Hypothalamus (tissue), 51 donors: Measurements from ENCODE around the gene SMIM11.
A peak's percentile ranks its signal among the peaks of the same experiment; 100 is the strongest.
"Not testable (repeated sequence)": the region's sequence is repeated elsewhere in the genome, so short reads cannot be mapped to it uniquely, and the experiment has no call there.

Source experiments
- DNase-seq, 51 donors: peaks; one replicate each; lab custom pipeline; 2025; lab: John Stamatoyannopoulos, UW

Gene SMIM11

DNA sequence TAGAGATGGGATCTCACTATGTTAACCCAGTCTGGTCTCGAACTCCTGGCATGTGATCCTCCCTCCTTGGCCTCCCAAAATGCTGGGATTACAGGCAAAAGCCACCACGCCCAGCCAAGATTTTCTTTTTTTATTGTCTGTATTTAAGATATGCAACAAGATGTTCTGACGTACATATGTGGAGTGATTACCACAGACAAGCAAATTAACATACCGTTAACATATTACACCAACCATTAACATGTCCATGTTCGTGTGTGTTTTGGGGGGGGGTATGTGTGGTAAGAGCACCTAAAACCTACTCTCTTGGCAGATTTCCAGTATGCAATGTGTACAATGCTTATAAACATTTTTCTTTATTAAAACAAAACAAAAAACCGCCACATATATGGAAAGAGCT is 22.1 kb upstream of the SMIM11 start:
- no peak for DNase-seq

DNA sequence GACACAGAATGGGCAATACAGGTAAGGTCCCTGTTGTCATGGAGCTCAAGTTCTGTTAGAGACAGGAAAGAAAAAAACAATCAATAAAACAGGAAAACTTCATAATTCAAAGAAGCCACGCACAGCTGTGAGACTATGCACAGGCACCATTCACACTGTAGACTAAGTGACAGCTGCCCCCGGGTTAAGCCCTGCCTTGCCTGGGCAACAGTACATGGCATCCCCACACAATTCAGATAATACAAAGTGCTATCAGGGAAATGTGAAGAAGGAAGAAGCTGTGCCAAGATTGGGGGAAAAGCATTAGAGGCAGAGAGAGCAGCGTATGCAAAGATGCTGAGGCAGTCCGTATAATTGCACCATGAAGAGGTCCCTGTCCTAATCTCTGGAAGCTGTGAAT is 20.5 kb upstream of the SMIM11 start:
- DNase-seq: no peak

GRCh38 chr21:34355570-34355969 is 19.7 kb upstream of the SMIM11 start:
- DNase-seq: no peak

GRCh38 chr21:34357889-34358288 is 17.4 kb upstream of the SMIM11 start:
- no peak for DNase-seq

DNA sequence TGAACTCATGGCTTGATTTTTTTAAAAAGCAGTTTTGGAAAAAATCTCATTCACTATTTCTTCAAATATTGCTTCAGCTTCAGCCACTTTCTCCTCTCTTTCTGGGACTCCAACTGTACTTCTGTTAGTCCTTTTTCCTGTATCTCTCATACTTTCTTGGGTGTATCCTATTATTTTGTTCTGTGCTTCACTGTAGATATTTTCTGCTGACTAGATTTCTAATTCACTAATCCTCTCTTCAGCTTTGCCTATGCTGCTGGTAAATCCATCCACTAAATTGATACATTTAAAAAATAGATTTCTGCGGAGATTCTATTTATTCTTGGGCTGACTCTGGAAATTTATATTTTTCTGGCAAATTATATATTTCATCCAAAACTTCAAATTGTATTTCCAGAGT is 16.4 kb upstream of the SMIM11 start:
- no peak for DNase-seq

DNA sequence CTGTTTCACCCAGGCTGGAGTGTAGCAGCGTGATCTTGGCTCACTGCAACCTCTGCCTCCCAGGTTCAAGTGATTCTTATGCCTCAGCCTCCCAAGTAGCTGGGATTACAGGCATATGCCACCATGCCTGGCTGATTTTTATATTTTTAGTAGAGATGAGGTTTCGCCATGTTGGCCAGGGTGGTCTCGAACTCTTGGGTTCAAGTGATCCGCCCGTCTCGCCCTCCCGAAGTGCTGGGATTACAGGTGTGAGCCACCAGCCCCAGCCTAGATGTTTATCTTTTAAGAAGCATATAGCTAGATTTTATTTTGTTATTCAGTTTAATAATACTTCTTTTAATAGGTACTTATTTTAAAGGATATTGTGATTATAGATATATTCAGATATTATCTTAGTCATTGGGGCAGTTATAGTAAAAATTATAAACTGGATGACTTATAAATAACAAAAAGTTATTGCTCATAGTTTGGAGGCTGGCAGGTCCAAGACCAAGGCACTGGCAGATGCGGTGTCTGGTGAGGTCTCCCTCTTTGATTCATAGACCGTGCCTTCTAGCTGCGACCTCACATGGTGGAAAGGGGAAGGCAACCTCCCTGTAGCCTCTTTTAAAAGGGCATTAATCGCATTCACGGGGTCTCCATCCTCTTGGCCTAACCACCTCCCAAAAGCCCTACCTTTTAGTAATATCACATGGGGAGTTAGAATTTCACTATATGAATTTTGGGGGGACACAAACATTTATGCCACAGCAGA is 14.6 kb upstream of the SMIM11 start:
- DNase-seq: no peak

- DNase-seq: no peak
Observed at GRCh38 chr21:34362136-34362444, 13.2 kb upstream of the SMIM11 start.

DNA sequence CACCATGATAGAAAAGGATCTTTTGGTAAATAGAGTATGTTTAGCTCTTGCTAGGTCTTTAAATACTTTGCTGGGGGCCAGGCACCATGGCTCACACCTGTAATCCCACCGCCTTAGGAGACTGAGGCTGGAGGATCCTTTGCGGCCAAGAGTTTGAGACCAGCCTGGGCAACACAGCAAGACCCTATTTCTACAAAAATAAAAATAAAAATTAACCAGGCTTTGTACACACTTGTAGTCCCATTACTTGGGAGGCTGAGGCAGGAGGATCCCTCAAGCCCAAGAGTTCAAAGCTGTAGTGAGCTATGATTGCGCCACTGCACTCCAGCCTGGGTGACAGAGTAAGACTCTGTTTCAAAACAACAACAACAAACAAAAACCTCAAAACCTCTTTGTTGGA is 12.6 kb upstream of the SMIM11 start:
- DNase-seq: no peak

- DNase-seq: no peak
Observed at GRCh38 chr21:34363733-34364132, 11.6 kb upstream of the SMIM11 start, which contains the start of gene KCNE2. KCNE2 (plus strand) TSS chr21:34364006; CDS start chr21:34370479, 6,473 bp downstream.

DNA sequence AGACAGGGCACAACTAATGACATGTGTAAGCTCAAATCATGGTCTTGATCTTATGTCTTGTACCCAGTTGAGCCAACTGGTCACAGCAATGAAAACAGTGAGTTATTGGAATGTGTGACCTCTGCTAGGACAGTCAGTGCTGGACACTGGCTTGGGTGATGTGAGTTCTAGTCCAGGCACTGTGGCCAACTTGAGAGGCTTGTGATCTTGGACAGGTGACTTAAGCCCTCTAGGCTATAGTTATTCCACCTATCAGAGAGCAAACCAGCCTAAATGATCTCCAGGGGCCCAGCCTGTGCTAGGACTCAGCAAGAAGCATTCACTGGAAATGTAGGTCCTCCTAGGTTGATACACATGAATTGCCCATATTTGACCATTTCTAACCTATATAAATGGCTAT is 10.4 kb upstream of the SMIM11 start:
- DNase-seq: no peak

- no peak for DNase-seq
Observed at GRCh38 chr21:34365809-34366208, 9.5 kb upstream of the SMIM11 start.

GRCh38 chr21:34367320-34367935 is 7.9 kb upstream of the SMIM11 start:
- peak in 6 of 51 donors; percentile 3 to 33 (median 16) for DNase-seq

DNA sequence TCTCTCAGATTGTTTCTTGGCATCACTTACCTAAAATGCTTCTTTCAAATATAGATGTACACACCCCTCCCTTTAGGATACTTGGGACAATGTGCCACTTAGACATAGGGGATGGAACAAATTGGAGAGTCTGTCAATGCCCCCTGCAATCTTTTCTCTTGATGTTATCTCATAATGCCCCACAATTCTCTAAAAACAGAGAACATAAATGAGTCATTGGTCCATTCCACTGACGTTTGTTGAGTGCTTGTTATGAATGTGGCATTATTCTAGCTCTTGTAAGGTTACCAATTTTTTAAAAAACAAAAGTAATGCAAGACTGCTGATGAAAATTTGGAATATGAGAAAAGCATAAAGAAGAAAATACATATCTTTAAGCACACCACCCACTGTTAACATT is 5.6 kb upstream of the SMIM11 start:
- no peak for DNase-seq

GRCh38 chr21:34372321-34372720 is 3.0 kb upstream of the SMIM11 start:
- no peak for DNase-seq

- DNase-seq: not testable (repeated sequence)
Observed at GRCh38 chr21:34374462-34374861, 845 bp upstream of the SMIM11 start.

DNA sequence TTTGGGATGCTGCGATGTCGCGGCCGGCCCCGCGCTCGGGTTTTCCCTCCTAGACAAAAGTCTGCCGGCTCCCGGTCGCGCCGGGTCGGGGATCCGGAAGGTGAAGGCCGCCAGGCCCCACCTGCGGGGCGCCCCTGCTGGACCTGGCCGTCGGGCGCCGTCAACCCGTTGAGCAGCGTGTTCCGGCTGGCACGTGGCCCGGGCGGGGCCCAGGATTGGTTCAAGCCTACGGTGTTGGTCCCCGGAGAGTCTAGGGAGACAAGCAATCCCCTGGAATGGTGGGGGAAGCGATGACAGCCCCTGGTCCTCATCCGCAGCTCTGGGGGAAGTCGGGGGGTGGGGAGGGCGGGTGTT is 289 bp downstream of the SMIM11 start:
- not testable (repeated sequence) for DNase-seq

GRCh38 chr21:34383138-34383537 is 7.8 kb downstream of the SMIM11 start:
- not testable (repeated sequence) for DNase-seq

- not testable (repeated sequence) for DNase-seq
Observed at GRCh38 chr21:34383724-34384415, 8.6 kb downstream of the SMIM11 start.

GRCh38 chr21:34400522-34400921 is 25.2 kb downstream of the SMIM11 start:
- not testable (repeated sequence) for DNase-seq

GRCh38 chr21:34404742-34405141 is 29.4 kb downstream of the SMIM11 start:
- not testable (repeated sequence) for DNase-seq

DNA sequence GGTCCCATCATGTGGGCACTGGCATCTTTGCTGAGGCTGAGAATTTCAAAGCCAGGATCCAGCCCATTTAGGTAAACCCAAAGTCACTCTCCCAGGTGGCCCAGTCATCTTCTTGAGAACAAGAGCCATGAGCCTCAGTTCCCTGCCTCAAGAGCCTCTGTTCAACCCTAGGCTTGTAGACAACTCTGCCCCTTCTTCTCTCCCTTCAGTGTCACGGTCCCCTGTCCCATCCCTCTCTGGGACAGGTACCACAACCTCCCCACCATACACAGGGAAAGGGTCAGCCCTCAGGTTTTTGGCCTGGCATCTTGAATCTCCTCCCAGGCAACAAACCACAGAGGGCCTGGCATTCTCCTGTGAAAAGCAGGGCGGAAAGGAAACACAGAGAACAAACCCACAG is 30.4 kb downstream of the SMIM11 start:
- DNase-seq: not testable (repeated sequence)

DNA sequence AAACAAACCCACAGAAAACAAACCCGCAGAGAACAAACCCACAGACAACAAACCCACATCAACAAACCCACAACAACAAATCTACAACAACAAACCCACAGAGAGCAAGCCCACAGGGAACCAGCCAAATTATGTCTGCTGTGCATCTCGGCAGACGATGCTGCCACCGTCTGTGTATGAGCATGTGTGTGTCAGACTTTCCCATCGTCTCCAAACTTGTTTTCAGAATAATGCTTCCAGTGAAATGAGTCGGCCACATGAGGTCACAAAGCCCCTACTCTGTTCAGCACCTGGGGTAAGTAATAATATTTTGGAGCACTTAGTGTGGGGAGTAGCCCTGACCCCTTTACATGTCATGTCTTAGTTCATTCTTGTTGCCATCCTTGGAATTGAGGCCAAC is 30.8 kb downstream of the SMIM11 start:
- not testable (repeated sequence) for DNase-seq
